GM18867 (cell line): ENCODE results near the gene PAK2.
"Not testable (repeated sequence)": the region's sequence is repeated elsewhere in the genome, so short reads cannot be mapped to it uniquely, and the experiment has no call there.

Experiments
- ATAC-seq: cut with Tn5 transposase; IDR thresholded peaks from one replicate; pipeline ENCODE4 v1.9.1; 2021; ENCODE audit warnings: mild to moderate bottlenecking, moderate library complexity; ENCODE audit not compliant: unreplicated experiment

PAK2 gene

GRCh38 chr3:196735751-196736150, 3.9 kb upstream of the PAK2 start:
- ATAC-seq = no peak

GRCh38 chr3:196736670-196737374, 2.8 kb upstream of the PAK2 start:
- ATAC-seq = no peak

GRCh38 chr3:196737655-196738054, 2.0 kb upstream of the PAK2 start:
- ATAC-seq = no peak

- ATAC-seq = no peak
These were observed 1.0 kb downstream of the PAK2 start for GRCh38 chr3:196740481-196741248.

GRCh38 chr3:196741249-196741889, 1.7 kb downstream of the PAK2 start:
- no peak for ATAC-seq

- ATAC-seq = not testable (repeated sequence)
These were observed 3.9 kb downstream of the PAK2 start for GRCh38 chr3:196743569-196743968.

- ATAC-seq = no peak
These were observed 9.5 kb downstream of the PAK2 start for GRCh38 chr3:196749125-196749524.

- no peak for ATAC-seq
These were observed 13.5 kb downstream of the PAK2 start for GRCh38 chr3:196753201-196753600.

GRCh38 chr3:196754091-196754981, 14.7 kb downstream of the PAK2 start:
- no peak for ATAC-seq

GRCh38 chr3:196756732-196757131, 17.1 kb downstream of the PAK2 start:
- no peak for ATAC-seq

- ATAC-seq = no peak
These were observed 18.5 kb downstream of the PAK2 start for GRCh38 chr3:196757876-196758739.

- ATAC-seq = no peak
These were observed 23.5 kb downstream of the PAK2 start for GRCh38 chr3:196763179-196763578.

GRCh38 chr3:196765454-196765853, 25.8 kb downstream of the PAK2 start:
- no peak for ATAC-seq

GRCh38 chr3:196771067-196771466, 31.4 kb downstream of the PAK2 start:
- no peak for ATAC-seq

- ATAC-seq = no peak
These were observed 32.4 kb downstream of the PAK2 start for GRCh38 chr3:196772102-196772501.

- ATAC-seq = no peak
These were observed 33.2 kb downstream of the PAK2 start for GRCh38 chr3:196772897-196773296.

GRCh38 chr3:196774191-196774820, 34.6 kb downstream of the PAK2 start:
- ATAC-seq = no peak

GRCh38 chr3:196774848-196775422, 35.3 kb downstream of the PAK2 start:
- ATAC-seq = no peak

GRCh38 chr3:196775938-196776337, 36.3 kb downstream of the PAK2 start:
- no peak for ATAC-seq
